Measurements from ENCODE around the gene GLCE.

The GLCE gene

DNA sequence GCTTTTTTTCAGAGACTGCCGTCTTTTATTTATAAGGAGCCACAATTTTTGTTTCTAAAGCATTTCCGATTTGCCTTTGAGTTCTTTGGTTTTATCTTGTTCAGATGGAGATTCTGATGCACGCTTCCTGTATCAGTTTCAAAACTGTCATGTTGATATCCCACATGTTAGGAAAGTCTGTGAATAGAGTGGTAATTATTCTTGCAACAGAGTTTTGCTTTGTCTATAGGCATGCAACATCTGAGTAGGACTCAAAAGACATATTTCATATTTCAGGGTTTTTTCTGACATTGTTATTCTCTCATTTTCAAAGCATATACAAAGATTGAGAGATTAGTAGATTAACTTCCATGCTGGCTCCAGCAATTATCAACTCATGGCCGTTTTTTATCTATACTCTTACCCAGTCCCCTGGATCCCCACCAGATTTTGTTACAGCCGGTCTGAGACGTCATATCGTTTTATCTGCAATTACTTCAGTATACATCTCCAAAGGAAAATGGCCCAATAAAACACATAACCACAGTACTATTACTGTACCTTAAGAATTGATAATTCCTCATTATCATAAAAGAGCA is 160.6 kb downstream of the GLCE start:
- Histone ChIP-seq H3K9me3 (replicated peaks in 1 of 11) (peaks cover 0 to 10% (median 0%) of the 10 kb centered on the region in 11 experiments; a peak in 1 of 22 replicates), H3K27ac (no peak overlapping the region), H3K27me3 (no peaks in the 10 kb centered on the region), H3K9ac (no peak overlapping the region), H3K4me3 (no peak overlapping the region), H3K36me3 (no peaks in the 10 kb centered on the region), H3K4me1 (peaks cover 0 to 11% (median 0%) of the 10 kb centered on the region in 10 experiments; a peak in 5 of 20 replicates), H3K4me2 (no peak overlapping the region), H4K20me1 (no peaks in the 10 kb centered on the region)
- no peak for TF ChIP-seq Cebpa-rat (IDR thresholded peaks at IDR 0.05)

Measured in BLaER1 treated with 17β-estradiol and CSF1 and Interleukin-3, amounts not matched to agents 10 nM and 100 nM (cell line).